SU-DHL-6 (cell line): ENCODE measurements around the gene MEIS1.

Source experiments
- H2AFZ ChIP-seq: fragments of 200-600 bp; sonication (generic); 2 replicates; pipeline ENCODE4 v1.6.1; 2014; ENCODE audit warnings: low read depth, mild to moderate bottlenecking, moderate library complexity, mixed read lengths, antibody characterized with exemption, low read length; ENCODE audit not compliant: severe bottlenecking
- H3F3A ChIP-seq: fragments of 200-600 bp; shearing (Covaris generic); 2 replicates; pipeline ENCODE4 v1.6.0; 2016; ENCODE audit warnings: antibody characterized with exemption, mild to moderate bottlenecking; ENCODE audit not compliant: insufficient read depth
- H3K27ac ChIP-seq: fragments of 200-600 bp; sonication (generic); 2 replicates; pipeline ENCODE4 v1.5.1; 2016; ENCODE audit warnings: low read depth, mild to moderate bottlenecking, low read length, moderate library complexity, mixed read lengths
- H3K27me3 ChIP-seq: fragments of 200-600 bp; sonication (generic), shearing (Covaris generic); 2 replicates; pipeline ENCODE4 v1.6.0; 2014; ENCODE audit warnings: mild to moderate bottlenecking, low read length
- H3K36me3 ChIP-seq: fragments of 200-600 bp; sonication (generic); 2 replicates; pipeline ENCODE4 v1.6.1; 2014; ENCODE audit warnings: mild to moderate bottlenecking, low read length, mixed read lengths
- H3K4me2 ChIP-seq: fragments of 300-600, 200-600 bp; shearing (Covaris generic), sonication (generic); 2 replicates; pipeline ENCODE4 v1.6.0; 2014; ENCODE audit warnings: low read length, low read depth, mild to moderate bottlenecking; ENCODE audit not compliant: poor library complexity, severe bottlenecking
- H3K4me3 ChIP-seq: fragments of 200-600 bp; sonication (generic); 2 replicates; pipeline ENCODE4 v1.5.1; 2014; ENCODE audit warnings: antibody characterized with exemption, low read length, mild to moderate bottlenecking, mixed read lengths; ENCODE audit not compliant: insufficient read depth, poor library complexity, severe bottlenecking
- H3K79me2 ChIP-seq: fragments of 200-600 bp; sonication (generic); 2 replicates; pipeline ENCODE4 v1.6.1; 2014; ENCODE audit warnings: mild to moderate bottlenecking, low read length, moderate library complexity; ENCODE audit not compliant: insufficient read depth
- H3K9ac ChIP-seq: fragments of 200-600 bp; sonication (generic); 2 replicates; pipeline ENCODE4 v1.7.0; 2014; ENCODE audit warnings: mild to moderate bottlenecking, low read length
- H3K9me2 ChIP-seq: fragments of 200-600 bp; sonication (generic); replicated peaks from 2 replicates; pipeline ENCODE4 v1.6.1; 2014; ENCODE audit warnings: low read length; ENCODE audit not compliant: insufficient read depth
- H3K9me3 ChIP-seq: fragments of 200-600 bp; sonication (generic); 2 replicates; pipeline ENCODE4 v1.6.1; 2014; ENCODE audit warnings: low read length, mixed read lengths; ENCODE audit not compliant: insufficient read depth
- H4K20me1 ChIP-seq: fragments of 200-600 bp; sonication (generic); 2 replicates; pipeline ENCODE4 v1.6.1; 2014; ENCODE audit warnings: low read depth, mild to moderate bottlenecking, antibody characterized with exemption, low read length, moderate library complexity, mixed read lengths
- CTCF ChIP-seq: fragments of 200-600 bp; sonication (generic); IDR thresholded peaks from one replicate; pipeline ENCODE4 v1.5.1; 2017; ENCODE audit warnings: antibody characterized with exemption, mild to moderate bottlenecking, low read length, moderate library complexity; ENCODE audit not compliant: insufficient read depth, poor library complexity, severe bottlenecking
- EZH2phosphoT487 ChIP-seq: fragments of 200-600 bp; sonication (generic), shearing (Covaris generic); conservative IDR thresholded peaks from 2 replicates; pipeline ENCODE4 v1.6.1; 2018; ENCODE audit warnings: mild to moderate bottlenecking, antibody characterized with exemption, low read length, moderate library complexity, mixed read lengths

MEIS1 gene

DNA sequence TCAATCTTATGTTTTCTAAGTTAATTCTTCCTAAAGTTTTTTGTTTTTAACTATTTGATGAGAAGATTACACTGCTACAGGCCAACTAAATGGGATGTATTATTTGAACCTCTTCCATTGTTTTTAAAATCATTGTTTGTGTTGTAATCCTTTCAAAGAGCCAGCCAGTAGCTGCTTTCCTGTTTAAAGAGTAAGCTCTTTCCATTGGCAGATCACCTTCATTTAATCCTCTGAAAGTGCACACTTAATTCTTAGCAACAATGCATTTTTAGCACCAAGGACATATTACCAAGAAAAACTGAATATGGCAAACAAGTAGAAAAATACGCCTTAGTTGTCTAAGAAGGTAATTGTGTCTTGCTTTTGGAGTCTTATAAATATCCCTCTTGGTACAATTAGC lies 54.0 kb downstream of the MEIS1 start:
- TF ChIP-seq EZH2phosphoT487 (no peak), CTCF (no peak)
- no peaks in the 10 kb centered on the region for H3K27me3 ChIP-seq
- H3K79me2 ChIP-seq = no peaks in the 10 kb centered on the region
- no peak overlapping the region for H3K4me2 ChIP-seq
- H4K20me1 ChIP-seq = no peaks in the 10 kb centered on the region
- no peak overlapping the region for H3K4me3 ChIP-seq
- no peak overlapping the region for H3K9ac ChIP-seq
- H3K9me3 ChIP-seq = no peaks in the 10 kb centered on the region
- no peaks in the 10 kb centered on the region for H3F3A ChIP-seq
- no peaks in the 10 kb centered on the region for H3K36me3 ChIP-seq
- no peak overlapping the region for H3K27ac ChIP-seq
- H2AFZ ChIP-seq = no peak overlapping the region
- no peaks in the 10 kb centered on the region for H3K9me2 ChIP-seq

- Histone ChIP-seq H3K4me3 (no peak overlapping the region), H3K27me3 (no peaks in the 10 kb centered on the region), H3K9me2 (no peaks in the 10 kb centered on the region), H3F3A (no peaks in the 10 kb centered on the region), H3K9ac (no peak overlapping the region), H2AFZ (no peak overlapping the region), H3K27ac (no peak overlapping the region), H3K4me2 (no peak overlapping the region), H3K9me3 (no peaks in the 10 kb centered on the region), H3K79me2 (no peaks in the 10 kb centered on the region), H4K20me1 (no peaks in the 10 kb centered on the region), H3K36me3 (no peaks in the 10 kb centered on the region)
- no peak for TF ChIP-seq CTCF
- no peak for TF ChIP-seq EZH2phosphoT487
These were observed 54.5 kb downstream of the MEIS1 start for GRCh38 chr2:66489436-66489835.

DNA sequence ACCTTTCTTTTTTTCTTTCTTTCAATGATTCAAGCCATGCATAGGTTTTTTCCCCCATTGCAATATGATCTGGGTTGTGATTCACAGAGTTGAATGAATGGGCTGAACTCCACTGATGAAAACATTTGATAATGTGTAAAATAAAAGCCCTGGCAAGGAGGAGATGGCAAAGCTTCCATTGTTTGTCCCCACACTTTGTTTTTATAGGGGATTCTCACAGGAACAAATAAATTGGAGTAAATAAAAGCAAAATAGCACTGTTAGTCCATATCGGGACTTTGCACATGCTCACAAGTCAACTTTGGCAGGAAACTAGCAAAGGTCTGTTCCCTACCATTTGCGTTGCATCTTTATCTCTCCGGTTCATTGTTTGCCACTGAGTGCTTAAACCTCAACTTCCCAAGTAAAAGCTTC lies 55.7 kb downstream of the MEIS1 start:
- no peaks in the 10 kb centered on the region for H3K9me3 ChIP-seq
- H3F3A ChIP-seq = no peaks in the 10 kb centered on the region
- H3K4me3 ChIP-seq = no peak overlapping the region
- H3K36me3 ChIP-seq = no peaks in the 10 kb centered on the region
- no peak overlapping the region for H3K9ac ChIP-seq
- H3K4me2 ChIP-seq = no peak overlapping the region
- H4K20me1 ChIP-seq = no peaks in the 10 kb centered on the region
- H3K9me2 ChIP-seq = no peaks in the 10 kb centered on the region
- H2AFZ ChIP-seq = no peak overlapping the region
- TF ChIP-seq EZH2phosphoT487 = no peak
- no peak for TF ChIP-seq CTCF
- H3K79me2 ChIP-seq = no peaks in the 10 kb centered on the region
- no peak overlapping the region for H3K27ac ChIP-seq
- H3K27me3 ChIP-seq = no peaks in the 10 kb centered on the region
